GM23338 (cell line): ENCODE data around the gene PTPRE. TPM values are rescaled to one million over a fixed set of nuclear protein-coding genes. Genes with fewer than 3 reads are reported as not detected.
A peak's percentile ranks its signal among the peaks of the same experiment; 100 is the strongest.

ENCODE experiments used
- ATAC-seq: fragments of 200-7000 bp; cut with Tn5 transposase; 3 replicates; pipeline ENCODE4 v1.9.1; 2020
- DNase-seq: peaks from one replicate; pipeline ENCODE4 v3.0.0-alpha.2; 2015; ENCODE audit warnings: low spot score
- H2AFZ ChIP-seq: fragments of 200-600 bp; sonication (generic); 2 replicates; pipeline ENCODE4 v1.8.0; 2016; ENCODE audit warnings: antibody characterized with exemption, mild to moderate bottlenecking, moderate library complexity
- H3F3A ChIP-seq: fragments of 200-600 bp; sonication (generic); replicated peaks from 2 replicates; pipeline ENCODE4 v1.8.0; 2017; ENCODE audit warnings: antibody characterized with exemption, mixed run types, low read depth
- H3K27ac ChIP-seq: fragments of 200-600 bp; sonication (generic); 2 replicates; pipeline ENCODE4 v1.6.1; 2016; ENCODE audit warnings: low read depth
- H3K27me3 ChIP-seq: fragments of 200-600 bp; sonication (generic); 2 replicates; pipeline ENCODE4 v1.8.0; 2016; ENCODE audit warnings: mild to moderate bottlenecking, mixed run types, moderate library complexity; ENCODE audit not compliant: insufficient read depth
- H3K36me3 ChIP-seq: fragments of 200-600 bp; sonication (generic); 2 replicates; pipeline ENCODE4 v1.8.0; 2016; ENCODE audit warnings: mild to moderate bottlenecking; ENCODE audit not compliant: insufficient read depth
- H3K4me1 ChIP-seq: fragments of 200-600 bp; sonication (generic); 2 replicates; pipeline ENCODE4 v1.8.0; 2016; ENCODE audit warnings: mild to moderate bottlenecking, moderate library complexity; ENCODE audit not compliant: insufficient read depth
- H3K4me2 ChIP-seq: fragments of 200-600 bp; sonication (generic); 2 replicates; pipeline ENCODE4 v1.7.1; 2017; ENCODE audit warnings: mixed run types
- H3K4me3 ChIP-seq: fragments of 200-600 bp; sonication (generic); 2 replicates; pipeline ENCODE4 v1.6.1; 2016; ENCODE audit warnings: mixed run types
- H3K79me2 ChIP-seq: fragments of 200-600 bp; sonication (generic); replicated peaks from 2 replicates; pipeline ENCODE4 v1.8.0; 2017; ENCODE audit warnings: mild to moderate bottlenecking; ENCODE audit not compliant: insufficient read depth
- H3K9me2 ChIP-seq: fragments of 200-600 bp; sonication (generic); 2 replicates; pipeline ENCODE4 v1.8.0; 2017; ENCODE audit not compliant: insufficient read depth
- H4K20me1 ChIP-seq: fragments of 200-600 bp; sonication (generic); replicated peaks from 2 replicates; pipeline ENCODE4 v1.8.0; 2017; ENCODE audit warnings: mild to moderate bottlenecking; ENCODE audit not compliant: insufficient read depth
- H3K27ac Mint-ChIP-seq: 2 replicates; pipeline ENCODE4 v1.8.0; 2020; ENCODE audit warnings: inconsistent platforms, mild to moderate bottlenecking, moderate library complexity, mixed read lengths
- H3K27me3 Mint-ChIP-seq: 3 replicates; pipeline ENCODE4 v1.8.0; 2022; ENCODE audit warnings: low read depth, mild to moderate bottlenecking, moderate library complexity, mixed read lengths, inconsistent platforms; ENCODE audit not compliant: insufficient read depth, poor library complexity
- H3K36me3 Mint-ChIP-seq: 3 replicates; pipeline ENCODE4 v1.8.0; 2021; ENCODE audit warnings: low read depth, mild to moderate bottlenecking, inconsistent platforms, moderate library complexity, mixed read lengths
- H3K4me1 Mint-ChIP-seq: 3 replicates; pipeline ENCODE4 v1.8.0; 2020; ENCODE audit warnings: mild to moderate bottlenecking, inconsistent platforms, mixed read lengths
- H3K4me3 Mint-ChIP-seq: 3 replicates; pipeline ENCODE4 v1.8.0; 2021; ENCODE audit warnings: moderate library complexity, mild to moderate bottlenecking, inconsistent platforms, mixed read lengths
- H3K9me3 Mint-ChIP-seq: 3 replicates; pipeline ENCODE4 v1.8.0; 2020; ENCODE audit warnings: moderate library complexity, mild to moderate bottlenecking, inconsistent platforms, mixed read lengths
- CREB1 ChIP-seq: fragments of 250-450 bp; sonication (Bioruptor Pico); IDR thresholded peaks from 2 replicates; pipeline ENCODE4 v1.5.0; 2020; ENCODE audit warnings: low read depth, mild to moderate bottlenecking, moderate library complexity
- EZH2 ChIP-seq: fragments of 200-600 bp; sonication (generic); IDR thresholded peaks from one replicate; pipeline ENCODE4 v1.8.0; 2017; ENCODE audit warnings: antibody characterized with exemption, mild to moderate bottlenecking, low read depth; ENCODE audit not compliant: unreplicated experiment
- EZH2phosphoT487 ChIP-seq: fragments of 200-600 bp; sonication (generic); IDR thresholded peaks from one replicate; pipeline ENCODE4 v1.8.1; 2018; ENCODE audit warnings: antibody characterized with exemption; ENCODE audit not compliant: unreplicated experiment
- JUNB ChIP-seq: IDR thresholded peaks from one replicate; pipeline ENCODE4 v1.6.1; 2016; ENCODE audit warnings: antibody characterized with exemption; ENCODE audit not compliant: unreplicated experiment
- NANOG ChIP-seq: IDR thresholded peaks from 2 replicates; pipeline ENCODE4 v1.6.1; 2016; ENCODE audit warnings: antibody characterized with exemption, borderline replicate concordance
- POLR2AphosphoS5 ChIP-seq: IDR thresholded peaks from 2 replicates; pipeline ENCODE4 v1.6.1; 2016; ENCODE audit warnings: antibody characterized with exemption, low read depth
- REST ChIP-seq: IDR thresholded peaks from one replicate; pipeline ENCODE4 v1.6.1; 2018; ENCODE audit warnings: antibody characterized with exemption; ENCODE audit not compliant: unreplicated experiment
- STAT1 ChIP-seq: IDR thresholded peaks from one replicate; pipeline ENCODE4 v1.6.1; 2016; ENCODE audit warnings: antibody characterized with exemption; ENCODE audit not compliant: unreplicated experiment
- ZNF114 ChIP-seq: fragments of 250-450 bp; sonication (Bioruptor Pico); IDR thresholded peaks from 2 replicates; pipeline ENCODE4 v1.5.0; 2020; ENCODE audit warnings: mild to moderate bottlenecking, moderate library complexity
- ZNF331 ChIP-seq: fragments of 250-450 bp; sonication (Bioruptor Pico); IDR thresholded peaks from 2 replicates; pipeline ENCODE4 v1.5.0; 2020; ENCODE audit warnings: low read depth, mild to moderate bottlenecking, moderate library complexity
- polyA plus RNA-seq: library from polyadenylated mRNA; unstranded; fragments of >200 nt; fragmentation: Nextera tagmentation; extraction: Ambion mirVana; gene quantifications from 2 replicates; pipeline ENCODE4 v1.2.1, GENCODE V29; 2016
- total RNA-seq: library from RNA; depleted of rRNA; stranded (reverse); fragments of >200 nt; shearing (Covaris generic); gene quantifications from 2 replicates; pipeline ENCODE4 v1.2.3, GENCODE V29; 2014
- TF ChIP-seq, protein P1 (sequence below), 2 experiments: fragments of 200-600 bp in 1 of 2; sonication (generic) in 1 of 2; conservative IDR thresholded peaks; 2 replicates each; pipeline versions ENCODE4 v1.5.1 to v1.6.1; 2016 to 2017; ENCODE audit warnings: antibody characterized with exemption in 2 of 2, low read depth in 2 of 2, mild to moderate bottlenecking in 2 of 2, moderate library complexity in 1 of 2
- TF ChIP-seq, protein P2 (sequence below): fragments of 250-450 bp; sonication (Bioruptor Pico); IDR thresholded peaks from 2 replicates; pipeline ENCODE4 v1.5.0; 2020; ENCODE audit warnings: mild to moderate bottlenecking, moderate library complexity

PTPRE gene
- total and polyA plus RNA-seq, 2 experiments from 2014 or later: 0.34 to 0.42 TPM

GRCh38 chr10:127997271-127997670 lies 90.4 kb downstream of the PTPRE start (continued):
- TF ChIP-seq REST: no peak
- TF ChIP-seq, protein P1, sequence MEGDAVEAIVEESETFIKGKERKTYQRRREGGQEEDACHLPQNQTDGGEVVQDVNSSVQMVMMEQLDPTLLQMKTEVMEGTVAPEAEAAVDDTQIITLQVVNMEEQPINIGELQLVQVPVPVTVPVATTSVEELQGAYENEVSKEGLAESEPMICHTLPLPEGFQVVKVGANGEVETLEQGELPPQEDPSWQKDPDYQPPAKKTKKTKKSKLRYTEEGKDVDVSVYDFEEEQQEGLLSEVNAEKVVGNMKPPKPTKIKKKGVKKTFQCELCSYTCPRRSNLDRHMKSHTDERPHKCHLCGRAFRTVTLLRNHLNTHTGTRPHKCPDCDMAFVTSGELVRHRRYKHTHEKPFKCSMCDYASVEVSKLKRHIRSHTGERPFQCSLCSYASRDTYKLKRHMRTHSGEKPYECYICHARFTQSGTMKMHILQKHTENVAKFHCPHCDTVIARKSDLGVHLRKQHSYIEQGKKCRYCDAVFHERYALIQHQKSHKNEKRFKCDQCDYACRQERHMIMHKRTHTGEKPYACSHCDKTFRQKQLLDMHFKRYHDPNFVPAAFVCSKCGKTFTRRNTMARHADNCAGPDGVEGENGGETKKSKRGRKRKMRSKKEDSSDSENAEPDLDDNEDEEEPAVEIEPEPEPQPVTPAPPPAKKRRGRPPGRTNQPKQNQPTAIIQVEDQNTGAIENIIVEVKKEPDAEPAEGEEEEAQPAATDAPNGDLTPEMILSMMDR (conservative IDR thresholded peaks at IDR 0.05; ENCODE audit: low read depth in 2 of 2): no peak
- TF ChIP-seq ZNF331 (CRISPR knock-in tag): no peak
- no peak for TF ChIP-seq NANOG
- TF ChIP-seq STAT1: no peak
- TF ChIP-seq ZNF114 (CRISPR knock-in tag): no peak

DNA sequence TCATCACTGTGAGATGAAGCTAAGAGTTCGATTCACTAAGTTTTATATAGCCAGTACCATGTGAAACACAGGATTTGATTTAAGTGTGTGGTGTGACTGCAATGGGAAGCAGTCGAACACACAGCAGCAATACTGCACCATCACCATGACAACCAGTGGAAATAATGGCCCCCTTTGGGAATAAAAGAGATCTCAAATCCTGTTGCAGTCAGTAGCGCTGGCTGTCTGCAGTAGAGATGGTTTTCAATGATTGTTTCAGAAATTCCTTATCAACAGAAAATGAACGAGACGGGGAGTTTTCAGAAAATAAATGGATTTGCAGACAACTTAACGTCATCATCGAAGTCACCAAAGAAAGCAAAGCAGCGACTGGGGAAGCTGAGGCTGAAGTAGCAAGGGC lies 91.0 kb downstream of the PTPRE start:
- Histone ChIP-seq H3K4me2 (no peak overlapping the region), H3F3A (no peaks in the 10 kb centered on the region), H4K20me1 (no peaks in the 10 kb centered on the region), H3K4me1 (no peaks in the 10 kb centered on the region), H3K9me2 (no peaks in the 10 kb centered on the region), H3K27ac (no peak overlapping the region), H3K27me3 (no peaks in the 10 kb centered on the region), H3K36me3 (no peaks in the 10 kb centered on the region), H3K79me2 (no peaks in the 10 kb centered on the region), H2AFZ (peak overlapping the region; percentile 10; the same call in 1 of the 2 replicates), H3K4me3 (no peak overlapping the region)
- H3K27me3 Mint-ChIP-seq: peaks cover 4% of the 10 kb centered on the region
- H3K9me3 Mint-ChIP-seq: no peaks in the 10 kb centered on the region
- peaks cover 14% of the 10 kb centered on the region; the same call in 2 of the 3 replicates for H3K4me1 Mint-ChIP-seq
- ATAC-seq (no peak), DNase-seq (no peak)
- H3K36me3 Mint-ChIP-seq: no peaks in the 10 kb centered on the region
- H3K27ac Mint-ChIP-seq: no peak overlapping the region
- no peak overlapping the region for H3K4me3 Mint-ChIP-seq
- no peak for TF ChIP-seq POLR2AphosphoS5
- TF ChIP-seq JUNB: no peak
- TF ChIP-seq NANOG: no peak
- no peak for TF ChIP-seq ZNF114 (CRISPR knock-in tag)
- TF ChIP-seq, protein P2, sequence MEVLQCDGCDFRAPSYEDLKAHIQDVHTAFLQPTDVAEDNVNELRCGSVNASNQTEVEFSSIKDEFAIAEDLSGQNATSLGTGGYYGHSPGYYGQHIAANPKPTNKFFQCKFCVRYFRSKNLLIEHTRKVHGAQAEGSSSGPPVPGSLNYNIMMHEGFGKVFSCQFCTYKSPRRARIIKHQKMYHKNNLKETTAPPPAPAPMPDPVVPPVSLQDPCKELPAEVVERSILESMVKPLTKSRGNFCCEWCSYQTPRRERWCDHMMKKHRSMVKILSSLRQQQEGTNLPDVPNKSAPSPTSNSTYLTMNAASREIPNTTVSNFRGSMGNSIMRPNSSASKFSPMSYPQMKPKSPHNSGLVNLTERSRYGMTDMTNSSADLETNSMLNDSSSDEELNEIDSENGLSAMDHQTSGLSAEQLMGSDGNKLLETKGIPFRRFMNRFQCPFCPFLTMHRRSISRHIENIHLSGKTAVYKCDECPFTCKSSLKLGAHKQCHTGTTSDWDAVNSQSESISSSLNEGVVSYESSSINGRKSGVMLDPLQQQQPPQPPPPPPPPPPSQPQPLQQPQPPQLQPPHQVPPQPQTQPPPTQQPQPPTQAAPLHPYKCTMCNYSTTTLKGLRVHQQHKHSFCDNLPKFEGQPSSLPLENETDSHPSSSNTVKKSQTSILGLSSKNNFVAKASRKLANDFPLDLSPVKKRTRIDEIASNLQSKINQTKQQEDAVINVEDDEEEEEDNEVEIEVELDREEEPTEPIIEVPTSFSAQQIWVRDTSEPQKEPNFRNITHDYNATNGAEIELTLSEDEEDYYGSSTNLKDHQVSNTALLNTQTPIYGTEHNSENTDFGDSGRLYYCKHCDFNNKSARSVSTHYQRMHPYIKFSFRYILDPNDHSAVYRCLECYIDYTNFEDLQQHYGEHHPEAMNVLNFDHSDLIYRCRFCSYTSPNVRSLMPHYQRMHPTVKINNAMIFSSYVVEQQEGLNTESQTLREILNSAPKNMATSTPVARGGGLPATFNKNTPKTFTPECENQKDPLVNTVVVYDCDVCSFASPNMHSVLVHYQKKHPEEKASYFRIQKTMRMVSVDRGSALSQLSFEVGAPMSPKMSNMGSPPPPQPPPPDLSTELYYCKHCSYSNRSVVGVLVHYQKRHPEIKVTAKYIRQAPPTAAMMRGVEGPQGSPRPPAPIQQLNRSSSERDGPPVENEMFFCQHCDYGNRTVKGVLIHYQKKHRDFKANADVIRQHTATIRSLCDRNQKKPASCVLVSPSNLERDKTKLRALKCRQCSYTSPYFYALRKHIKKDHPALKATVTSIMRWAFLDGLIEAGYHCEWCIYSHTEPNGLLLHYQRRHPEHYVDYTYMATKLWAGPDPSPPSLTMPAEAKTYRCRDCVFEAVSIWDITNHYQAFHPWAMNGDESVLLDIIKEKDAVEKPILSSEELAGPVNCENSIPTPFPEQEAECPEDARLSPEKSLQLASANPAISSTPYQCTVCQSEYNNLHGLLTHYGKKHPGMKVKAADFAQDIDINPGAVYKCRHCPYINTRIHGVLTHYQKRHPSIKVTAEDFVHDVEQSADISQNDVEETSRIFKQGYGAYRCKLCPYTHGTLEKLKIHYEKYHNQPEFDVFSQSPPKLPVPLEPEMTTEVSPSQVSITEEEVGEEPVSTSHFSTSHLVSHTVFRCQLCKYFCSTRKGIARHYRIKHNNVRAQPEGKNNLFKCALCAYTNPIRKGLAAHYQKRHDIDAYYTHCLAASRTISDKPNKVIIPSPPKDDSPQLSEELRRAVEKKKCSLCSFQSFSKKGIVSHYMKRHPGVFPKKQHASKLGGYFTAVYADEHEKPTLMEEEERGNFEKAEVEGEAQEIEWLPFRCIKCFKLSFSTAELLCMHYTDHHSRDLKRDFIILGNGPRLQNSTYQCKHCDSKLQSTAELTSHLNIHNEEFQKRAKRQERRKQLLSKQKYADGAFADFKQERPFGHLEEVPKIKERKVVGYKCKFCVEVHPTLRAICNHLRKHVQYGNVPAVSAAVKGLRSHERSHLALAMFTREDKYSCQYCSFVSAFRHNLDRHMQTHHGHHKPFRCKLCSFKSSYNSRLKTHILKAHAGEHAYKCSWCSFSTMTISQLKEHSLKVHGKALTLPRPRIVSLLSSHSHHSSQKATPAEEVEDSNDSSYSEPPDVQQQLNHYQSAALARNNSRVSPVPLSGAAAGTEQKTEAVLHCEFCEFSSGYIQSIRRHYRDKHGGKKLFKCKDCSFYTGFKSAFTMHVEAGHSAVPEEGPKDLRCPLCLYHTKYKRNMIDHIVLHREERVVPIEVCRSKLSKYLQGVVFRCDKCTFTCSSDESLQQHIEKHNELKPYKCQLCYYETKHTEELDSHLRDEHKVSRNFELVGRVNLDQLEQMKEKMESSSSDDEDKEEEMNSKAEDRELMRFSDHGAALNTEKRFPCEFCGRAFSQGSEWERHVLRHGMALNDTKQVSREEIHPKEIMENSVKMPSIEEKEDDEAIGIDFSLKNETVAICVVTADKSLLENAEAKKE (CRISPR knock-in tag): no peak
- TF ChIP-seq EZH2phosphoT487: no peak
- no peak for TF ChIP-seq ZNF331 (CRISPR knock-in tag)
- TF ChIP-seq EZH2: no peak
- TF ChIP-seq CREB1 (CRISPR knock-in tag): no peak
